NOMO-1 treated with dmso at 0.1 percent for 144 hours (cell line): Measurements from ENCODE around the gene MIDN.

Experiments
- DNase-seq: peaks from one replicate; lab custom pipeline; 2025; ENCODE audit not compliant: unreplicated experiment; lab: John Stamatoyannopoulos, UW

The MIDN gene

GRCh38 chr19:1269478-1270212 is 21.3 kb downstream of the MIDN start:
- DNase-seq, result peak; percentile 53

GRCh38 chr19:1270213-1270853 is 21.9 kb downstream of the MIDN start:
- DNase-seq, result no peak

- DNase-seq, result no peak
Measured at GRCh38 chr19:1270854-1271527, 22.6 kb downstream of the MIDN start.

- no peak for DNase-seq
Measured at GRCh38 chr19:1271528-1272422, 23.4 kb downstream of the MIDN start.

GRCh38 chr19:1272423-1273262 is 24.3 kb downstream of the MIDN start:
- no peak for DNase-seq

- no peak for DNase-seq
Measured at GRCh38 chr19:1273263-1274041, 25.1 kb downstream of the MIDN start.

GRCh38 chr19:1274081-1274851 is 25.9 kb downstream of the MIDN start:
- no peak for DNase-seq

- DNase-seq, result no peak
Measured at GRCh38 chr19:1274852-1275259, 26.5 kb downstream of the MIDN start.

GRCh38 chr19:1275260-1275975 is 27.0 kb downstream of the MIDN start, which contains the start of gene FAM174C:
Gene FAM174C (plus strand): TSS chr19:1275530. CDS start chr19:1275550, 20 bp downstream.
- DNase-seq, result peak; percentile 92

- no peak for DNase-seq
Measured at GRCh38 chr19:1275976-1276627, 27.7 kb downstream of the MIDN start.

GRCh38 chr19:1276628-1277022 is 28.2 kb downstream of the MIDN start:
- DNase-seq, result no peak

- no peak for DNase-seq
Measured at GRCh38 chr19:1277061-1277460, 28.7 kb downstream of the MIDN start.

- no peak for DNase-seq
Measured at GRCh38 chr19:1278074-1278473, 29.7 kb downstream of the MIDN start.

GRCh38 chr19:1278713-1279660 is 30.6 kb downstream of the MIDN start:
- DNase-seq, result no peak

- DNase-seq, result peak; percentile 50
Measured at GRCh38 chr19:1279782-1280341, 31.5 kb downstream of the MIDN start.
